Testis (tissue), 5 donors: ENCODE results near the gene TPSAB1. TPM values are rescaled to one million over a fixed set of nuclear protein-coding genes. Genes with fewer than 3 reads are reported as not detected.
"Not testable (repeated sequence)": the region's sequence is repeated elsewhere in the genome, so short reads cannot be mapped to it uniquely, and the experiment has no call there.

Source experiments
- DNase-seq: peaks from one replicate; pipeline ENCODE4 v3.0.0-alpha.2; 2019
- H3K27ac ChIP-seq, 2 donors: fragments of 200-600 bp; sonication (generic); one replicate each; pipeline ENCODE4 v1.5.1; 2019
- H3K27me3 ChIP-seq: fragments of 200-600 bp; sonication (generic); one replicate; pipeline ENCODE4 v1.5.1; 2019
- H3K36me3 ChIP-seq: fragments of 200-600 bp; sonication (generic); one replicate; pipeline ENCODE4 v1.5.1; 2017; ENCODE audit warnings: low read depth; ENCODE audit errors: missing control alignments
- H3K4me1 ChIP-seq: fragments of 200-600 bp; sonication (generic); one replicate; pipeline ENCODE4 v1.5.1; 2019
- H3K4me3 ChIP-seq, 2 donors: fragments of 200-600 bp; sonication (generic); one replicate each; pipeline ENCODE4 v1.5.1; 2017 to 2019
- H3K9me3 ChIP-seq: fragments of 200-600 bp; sonication (generic); one replicate; pipeline ENCODE4 v1.5.1; 2017
- POLR2A ChIP-seq: fragments of 450-650 bp; IDR thresholded peaks from one replicate; pipeline ENCODE4 v1.6.1; 2017; ENCODE audit warnings: antibody characterized with exemption, mild to moderate bottlenecking, moderate library complexity
- WGBS, 2 donors: methylation state at CpG; one replicate each; pipeline ENCODE4 v1.1.5; 2018; 5-methylcytosine and 5-hydroxymethylcytosine counted together
- intact Hi-C: fragments of 100-400 bp; cut with DNase I; formaldehyde crosslinking; loops from one replicate; pipeline ENCODE4 v1.15.1; 2023; ENCODE audit warnings: low total_unique reads
- long read RNA-seq, 2 donors: transcript quantifications; one replicate each; lab custom pipeline, GENCODE V29; 2026
- polyA plus RNA-seq: library from polyadenylated mRNA; stranded (reverse); fragments of 350-450 nt; fragmentation: Illumina TruSeq; extraction: RNeasy Lipid Tissue Mini Kit (QIAGEN cat#74804); gene quantifications from one replicate; pipeline ENCODE4 v1.2.3, GENCODE V29; 2014; ENCODE audit warnings: low read depth, low replicate concordance; ENCODE audit not compliant: insufficient read depth
- total RNA-seq, 2 donors: library from RNA; depleted of rRNA; stranded (reverse); fragments of >200 nt; gene quantifications; one replicate each; pipeline ENCODE4 v1.2.3, GENCODE V29; 2016
- TF ChIP-seq, protein P1 (sequence below), 3 experiments: fragments of 450-650 bp in 2 of 3; fragments of 200-600 bp in 1 of 3; sonication (generic) in 1 of 3; IDR thresholded peaks; one replicate each; pipeline ENCODE4 v1.5.1; 2016 to 2019; ENCODE audit warnings: antibody characterized with exemption in 3 of 3, mild to moderate bottlenecking in 2 of 3, moderate library complexity in 1 of 3

Gene TPSAB1
- 10 to 100 TPM; 11.7 to 32.0 TPM for total RNA-seq
- polyA plus RNA-seq = 12.2 TPM
- long read RNA-seq, donor 1 = 0 reads
- long read RNA-seq, donor 2 = 0 reads

DNA sequence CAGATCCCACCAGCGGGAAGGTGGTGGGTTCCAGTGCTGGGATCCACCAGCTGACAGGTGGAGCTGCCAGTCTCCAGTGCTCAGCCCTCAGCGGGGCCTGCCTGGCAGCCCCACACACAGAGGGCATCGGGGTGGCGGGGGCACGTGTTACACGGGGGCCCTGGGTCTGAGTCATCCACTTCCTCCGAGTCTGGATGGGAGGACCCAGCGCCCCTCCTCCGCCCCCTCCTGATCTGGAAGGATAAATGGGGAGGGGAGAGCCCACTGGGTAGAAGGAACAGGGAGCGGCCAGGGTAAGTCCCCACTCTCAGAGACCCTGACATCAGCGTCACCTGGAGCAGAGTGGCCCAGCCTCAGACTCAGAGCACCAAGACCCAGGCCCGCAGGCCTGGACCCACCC is at the start of gene TPSAB1:
TSS of gene TPSAB1 (plus strand) at position 270 of the 400 bp plus-strand sequence. CDS start 234 bp downstream, outside the sequence.
- H3K36me3 ChIP-seq, DNase-seq, intact Hi-C loops, H3K27me3 ChIP-seq, H3K27ac ChIP-seq, H3K4me3 ChIP-seq, H3K4me1 ChIP-seq, H3K9me3 ChIP-seq: not testable (repeated sequence)
- WGBS, 2 donors = 46% methylated on average over 8 of the region's 12 CpGs; no CpG with 5 or more reads in 1 of the 2 donors

DNA sequence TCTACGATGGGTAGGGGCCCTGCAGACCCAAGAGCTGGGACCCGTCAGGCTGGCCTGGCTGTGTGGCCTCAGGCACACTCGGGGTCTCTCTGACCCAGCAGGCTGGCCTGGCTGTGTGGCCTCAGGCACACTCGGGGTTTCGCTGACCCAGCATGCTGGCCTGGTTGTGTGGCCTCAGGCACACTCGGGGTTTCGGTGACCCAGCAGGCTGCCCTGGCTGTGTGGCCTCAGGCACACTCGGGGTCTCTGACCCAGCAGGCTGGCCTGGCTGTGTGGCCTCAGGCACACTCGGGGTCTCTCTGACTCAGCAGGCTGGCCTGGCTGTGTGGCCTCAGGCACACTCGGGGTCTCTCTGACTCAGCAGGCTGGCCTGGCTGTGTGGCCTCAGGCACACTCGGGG is 49.7 kb upstream of the TPSAB1 start:
- H3K4me1 ChIP-seq, DNase-seq, H3K27ac ChIP-seq, H3K9me3 ChIP-seq, H3K4me3 ChIP-seq, H3K36me3 ChIP-seq, H3K27me3 ChIP-seq, intact Hi-C loops: not testable (repeated sequence)
- WGBS, 2 donors = 93% methylated on average over 9 of the region's 11 CpGs; no CpG with 5 or more reads in 1 of the 2 donors

DNA sequence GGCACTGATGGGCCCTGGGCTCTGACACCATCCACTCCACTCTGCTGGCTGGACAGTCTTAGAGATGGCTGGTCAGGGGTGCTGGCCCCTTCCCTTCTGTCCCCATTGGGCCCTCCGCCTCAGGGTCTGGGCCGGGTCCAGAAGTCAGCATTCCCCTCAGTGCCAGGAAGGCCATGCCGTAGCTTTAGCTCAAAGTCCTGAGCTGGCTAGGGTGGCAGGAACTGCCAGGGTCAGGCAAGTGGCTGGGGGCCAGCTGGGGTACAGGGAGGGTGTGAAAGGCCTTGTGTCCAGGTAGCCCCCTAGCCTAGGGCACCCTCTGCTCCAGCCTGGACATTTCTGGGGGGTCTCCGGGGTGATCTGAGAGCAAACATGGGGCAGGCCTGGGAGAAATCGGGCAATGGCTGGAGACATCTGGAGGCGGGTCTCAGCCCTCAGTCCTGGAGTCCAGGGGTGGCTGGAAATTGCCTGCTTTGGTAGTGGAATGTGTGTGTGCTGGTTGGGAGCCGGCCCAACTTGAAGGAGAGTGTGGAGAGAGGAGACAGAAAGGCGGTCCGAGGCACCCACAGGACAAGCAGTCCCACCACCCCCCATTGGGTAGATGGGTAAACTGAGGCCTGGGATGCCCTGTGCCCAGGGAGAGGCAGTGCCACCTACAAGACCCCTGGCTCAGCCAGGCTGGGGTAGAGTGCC is 48.0 kb upstream of the TPSAB1 start:
- intact Hi-C loops = no loop called here
- H3K4me3 ChIP-seq = no peak overlapping the region
- TF ChIP-seq POLR2A = no peak
- TF ChIP-seq, protein P1, sequence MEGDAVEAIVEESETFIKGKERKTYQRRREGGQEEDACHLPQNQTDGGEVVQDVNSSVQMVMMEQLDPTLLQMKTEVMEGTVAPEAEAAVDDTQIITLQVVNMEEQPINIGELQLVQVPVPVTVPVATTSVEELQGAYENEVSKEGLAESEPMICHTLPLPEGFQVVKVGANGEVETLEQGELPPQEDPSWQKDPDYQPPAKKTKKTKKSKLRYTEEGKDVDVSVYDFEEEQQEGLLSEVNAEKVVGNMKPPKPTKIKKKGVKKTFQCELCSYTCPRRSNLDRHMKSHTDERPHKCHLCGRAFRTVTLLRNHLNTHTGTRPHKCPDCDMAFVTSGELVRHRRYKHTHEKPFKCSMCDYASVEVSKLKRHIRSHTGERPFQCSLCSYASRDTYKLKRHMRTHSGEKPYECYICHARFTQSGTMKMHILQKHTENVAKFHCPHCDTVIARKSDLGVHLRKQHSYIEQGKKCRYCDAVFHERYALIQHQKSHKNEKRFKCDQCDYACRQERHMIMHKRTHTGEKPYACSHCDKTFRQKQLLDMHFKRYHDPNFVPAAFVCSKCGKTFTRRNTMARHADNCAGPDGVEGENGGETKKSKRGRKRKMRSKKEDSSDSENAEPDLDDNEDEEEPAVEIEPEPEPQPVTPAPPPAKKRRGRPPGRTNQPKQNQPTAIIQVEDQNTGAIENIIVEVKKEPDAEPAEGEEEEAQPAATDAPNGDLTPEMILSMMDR (IDR thresholded peaks at IDR 0.05) = no peak
- no peaks in the 10 kb centered on the region for H3K27me3 ChIP-seq
- H3K9me3 ChIP-seq = no peaks in the 10 kb centered on the region
- no peaks in the 10 kb centered on the region for H3K36me3 ChIP-seq
- H3K4me1 ChIP-seq = no peaks in the 10 kb centered on the region
- 87 to 91% methylated on average over 7 to 9 of the region's 9 CpGs for WGBS, 2 donors
- no peak overlapping the region for H3K27ac ChIP-seq
- DNase-seq = no peak

DNA sequence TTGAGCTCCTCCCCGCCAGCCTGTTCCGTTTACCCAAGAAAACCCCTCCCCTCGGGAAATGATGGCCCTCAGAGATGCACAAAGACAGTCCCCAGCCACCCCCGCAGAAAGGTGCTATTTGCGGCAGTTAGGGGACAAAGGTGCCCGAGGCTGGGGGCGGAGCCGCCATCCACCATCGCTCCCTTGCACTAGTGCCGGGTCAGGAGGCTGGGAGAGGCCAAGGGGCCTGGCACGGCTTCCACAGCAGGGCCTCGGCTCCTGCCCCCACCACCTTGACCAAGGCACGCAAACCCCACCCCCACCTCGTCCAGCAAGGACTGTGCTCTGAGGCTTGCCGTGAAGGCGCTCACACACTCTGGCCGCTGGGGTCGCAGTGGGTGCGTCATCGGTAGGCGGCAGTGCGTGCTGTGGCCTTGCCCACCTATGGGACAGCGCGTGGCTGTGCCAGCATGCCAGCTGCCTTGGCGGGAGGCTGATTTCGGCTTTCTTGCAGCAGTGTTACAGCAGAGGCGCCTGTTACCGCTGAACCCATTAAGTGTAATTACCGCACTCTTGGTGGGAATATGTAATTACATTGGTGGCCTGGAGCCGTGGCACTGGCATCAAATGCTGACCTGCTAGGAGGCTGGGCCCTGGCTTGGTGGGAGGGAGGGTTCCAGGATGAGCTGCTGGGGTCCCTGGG is 47.2 kb upstream of the TPSAB1 start:
- Histone ChIP-seq H3K9me3 (no peaks in the 10 kb centered on the region), H3K4me1 (no peaks in the 10 kb centered on the region), H3K27me3 (no peaks in the 10 kb centered on the region), H3K36me3 (no peaks in the 10 kb centered on the region), H3K4me3 (no peak overlapping the region), H3K27ac (no peak overlapping the region)
- 82 to 84% methylated on average over 11 to 30 of the region's 30 CpGs for WGBS, 2 donors
- no peak for DNase-seq
- intact Hi-C loops = no loop called here
- TF ChIP-seq, protein P1 (IDR thresholded peaks at IDR 0.05) = no peak
- TF ChIP-seq POLR2A = no peak

DNA sequence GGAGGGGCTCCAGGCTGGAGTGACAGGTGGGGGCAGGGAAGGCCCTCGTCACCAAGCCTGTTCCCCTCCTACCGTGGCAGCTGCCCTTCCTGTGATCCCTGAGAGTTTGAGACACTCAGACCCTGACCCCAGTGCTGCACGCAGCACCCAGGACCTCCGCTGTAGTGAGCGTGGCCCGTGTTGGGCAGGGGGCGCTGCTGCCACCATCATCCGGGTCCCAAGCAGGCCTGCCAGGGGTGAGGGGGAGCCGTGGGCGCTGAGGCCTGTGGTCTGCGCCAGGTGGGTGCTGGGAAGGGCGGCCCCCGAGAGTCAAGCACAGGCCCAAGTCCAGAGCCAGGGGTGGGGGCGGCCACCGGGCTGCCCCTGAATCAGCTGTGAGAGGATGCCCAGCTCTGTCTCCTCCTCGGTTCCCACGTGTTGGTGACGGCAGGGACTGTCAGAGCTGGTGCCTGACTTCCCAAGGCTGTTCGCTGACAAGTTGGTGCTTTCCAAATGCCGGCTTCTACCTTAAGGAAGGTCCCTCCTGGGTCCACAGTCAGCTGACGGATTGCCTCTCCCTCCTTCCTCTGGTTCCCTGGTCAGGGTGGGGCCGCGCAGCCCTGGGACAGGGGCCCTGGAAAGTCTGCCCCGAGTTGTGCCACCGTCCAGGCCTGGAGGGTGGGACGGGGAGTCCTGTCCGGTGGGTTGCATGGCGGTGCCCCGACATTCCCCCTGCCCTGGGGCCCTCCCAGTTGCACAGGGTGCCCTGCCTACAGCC is 46.5 kb upstream of the TPSAB1 start:
- 78 to 88% methylated on average over 8 to 29 of the region's 29 CpGs for WGBS, 2 donors
- Histone ChIP-seq H3K27me3 (no peaks in the 10 kb centered on the region), H3K4me1 (no peaks in the 10 kb centered on the region), H3K9me3 (no peaks in the 10 kb centered on the region), H3K4me3 (no peak overlapping the region), H3K36me3 (no peaks in the 10 kb centered on the region), H3K27ac (no peak overlapping the region)
- no peak for DNase-seq
- intact Hi-C loops = no loop called here
- no peak for TF ChIP-seq POLR2A
- TF ChIP-seq, protein P1 (IDR thresholded peaks at IDR 0.05) = no peak
